Activated naive CD4-positive, alpha-beta T cell (primary cell): ENCODE measurements around the gene CPSF6.

ENCODE experiments used
- DNase-seq, 4 experiments: peaks; one replicate each; lab custom pipeline; 2025; lab: John Stamatoyannopoulos, UW

The CPSF6 gene

GRCh38 chr12:69321351-69321750 is 82.0 kb downstream of the CPSF6 start:
- DNase-seq: no peak
